H1 (cell line): ENCODE results near the gene HFM1. TPM values are rescaled to one million over a fixed set of nuclear protein-coding genes. Genes with fewer than 3 reads are reported as not detected.

Experiments used
- HDAC2 ChIP-seq, 2 experiments: fragments of 300-600 bp in 1 of 2; sonication (generic) in 1 of 2; IDR thresholded peaks; 2 replicates each; pipeline ENCODE4 v1.6.1; 2011 to 2012; ENCODE audit warnings: low read depth in 2 of 2, low read length in 2 of 2, mild to moderate bottlenecking in 2 of 2, moderate library complexity in 2 of 2, borderline replicate concordance in 1 of 2, inconsistent platforms in 1 of 2
- polyA plus RNA-seq, 7 experiments: library from polyadenylated mRNA; depleted of rRNA in 3 of 7; stranded (reverse) in 5 of 7; unstranded in 2 of 7; fragments of >200 nt in 5 of 7; fragments of 200-250 nt in 2 of 7; gene quantifications; 1 replicate in 5 of 7; 2 replicates in 1 of 7; 4 replicates in 1 of 7; pipeline versions ENCODE4 v1.2.1 to v1.2.3, GENCODE V29; 2011 to 2013; ENCODE audit warnings: missing spikeins in 2 of 7, mixed read lengths in 2 of 7
- total RNA-seq: library from RNA; stranded (reverse); fragmentation: NEBNext Ultra II Directional; extraction: Animal tissue kit (Norgen Biotek cat#: 25700); gene quantifications from 2 replicates; pipeline ENCODE4 v1.2.1, GENCODE V29; 2021

The HFM1 gene
- total and polyA plus RNA-seq, 2 of the 8 experiments (the other 6 are each of a cell fraction or from before 2014, with no cell fraction given): 0.23 to 1.2 TPM

DNA sequence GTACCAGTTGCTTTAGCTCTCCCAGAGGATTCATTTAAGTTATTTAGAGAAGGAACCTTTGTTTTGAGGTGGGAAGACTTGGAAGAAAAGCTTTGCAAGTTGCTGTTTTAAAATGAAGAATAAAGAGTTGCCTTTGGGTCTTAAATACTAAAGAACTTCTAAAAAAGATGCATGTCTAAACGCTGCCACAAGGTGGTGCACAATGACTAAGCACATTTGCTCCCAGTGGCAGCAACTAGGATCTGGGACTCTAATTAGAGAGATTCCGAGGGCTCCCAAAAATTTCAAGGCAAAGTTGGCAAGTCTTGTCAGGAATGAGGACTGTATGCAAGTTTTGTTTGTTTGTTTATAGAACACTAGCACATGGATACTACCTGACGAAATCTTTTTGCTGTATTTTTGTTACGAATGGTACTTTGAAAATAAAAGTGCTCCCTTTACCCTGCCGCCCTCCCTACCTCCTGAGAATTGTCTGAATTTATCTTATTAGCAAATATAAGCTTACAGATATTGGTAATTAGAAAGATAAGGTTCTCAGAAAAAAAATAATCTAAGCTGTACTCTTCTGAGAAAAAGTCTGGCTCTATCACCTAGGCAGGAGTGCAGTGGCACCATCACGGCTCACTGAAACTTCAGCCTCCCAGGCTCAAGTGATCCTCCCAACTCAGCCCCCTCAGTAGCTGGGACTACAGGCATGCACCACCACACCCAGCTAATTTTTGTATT, 121.8 kb downstream of the HFM1 start (continued):
- no peak for TF ChIP-seq HDAC2 (IDR thresholded peaks at IDR 0.05; ENCODE audit: borderline replicate concordance in 1 of 2, low read depth in 2 of 2, low read length in 2 of 2)
- TF ChIP-seq, all 59 proteins: peak for 7
